Brain microvascular endothelial cell (primary cell): ENCODE measurements around the gene RYR3.

Experiments
- DNase-seq: peaks from one replicate; pipeline ENCODE4 v3.0.0-alpha.2; 2020
- H3K27ac ChIP-seq: fragments of 250-450 bp; sonication (Bioruptor Pico); 2 replicates; pipeline ENCODE4 v1.5.1; 2020; ENCODE audit warnings: mild to moderate bottlenecking, moderate library complexity
- H3K27me3 ChIP-seq: fragments of 250-450 bp; sonication (Bioruptor Pico); replicated peaks from 2 replicates; pipeline ENCODE4 v1.5.1; 2020; ENCODE audit warnings: mild to moderate bottlenecking
- H3K36me3 ChIP-seq: fragments of 250-450 bp; sonication (Bioruptor Pico); replicated peaks from 2 replicates; pipeline ENCODE4 v1.5.1; 2020; ENCODE audit warnings: mild to moderate bottlenecking
- H3K4me3 ChIP-seq: 2 replicates; pipeline ENCODE4 v1.5.1; 2011; ENCODE audit warnings: low read depth, mild to moderate bottlenecking, control low read depth, low read length, moderate library complexity
- CTCF ChIP-seq: IDR thresholded peaks from 2 replicates; pipeline ENCODE4 v1.5.1; 2011; ENCODE audit warnings: low read depth, mild to moderate bottlenecking, moderate library complexity, low read length, control low read depth, inconsistent platforms; ENCODE audit errors: missing control alignments
- in situ Hi-C: cut with HindIII; loops from 2 replicates; pipeline ENCODE4 v1.10.0; 2017; ENCODE audit warnings: low sequenced_read_pairs, low pct_ligation_motif_present

The RYR3 gene

GRCh38 chr15:33534642-33535041 lies 223.9 kb downstream of the RYR3 start:
- in situ Hi-C loops, result no loop called here
- DNase-seq, result no peak
- H3K27me3 ChIP-seq, result no peaks in the 10 kb centered on the region
- no peak overlapping the region for H3K27ac ChIP-seq
- H3K4me3 ChIP-seq, result no peak overlapping the region
- H3K36me3 ChIP-seq, result no peaks in the 10 kb centered on the region
- no peak for TF ChIP-seq CTCF

- TF ChIP-seq CTCF, result no peak
- no peaks in the 10 kb centered on the region for H3K36me3 ChIP-seq
- DNase-seq, result no peak
- no peak overlapping the region for H3K4me3 ChIP-seq
- H3K27ac ChIP-seq, result no peak overlapping the region
- no peaks in the 10 kb centered on the region for H3K27me3 ChIP-seq
- in situ Hi-C loops, result no loop called here
These were observed 224.4 kb downstream of the RYR3 start for GRCh38 chr15:33535135-33535534.

- Histone ChIP-seq H3K4me3 (no peak overlapping the region), H3K36me3 (no peaks in the 10 kb centered on the region), H3K27me3 (no peaks in the 10 kb centered on the region), H3K27ac (no peak overlapping the region)
- no peak for DNase-seq
- TF ChIP-seq CTCF, result no peak
- in situ Hi-C loops, result no loop called here
These were observed 229.2 kb downstream of the RYR3 start for GRCh38 chr15:33539825-33540573.

DNA sequence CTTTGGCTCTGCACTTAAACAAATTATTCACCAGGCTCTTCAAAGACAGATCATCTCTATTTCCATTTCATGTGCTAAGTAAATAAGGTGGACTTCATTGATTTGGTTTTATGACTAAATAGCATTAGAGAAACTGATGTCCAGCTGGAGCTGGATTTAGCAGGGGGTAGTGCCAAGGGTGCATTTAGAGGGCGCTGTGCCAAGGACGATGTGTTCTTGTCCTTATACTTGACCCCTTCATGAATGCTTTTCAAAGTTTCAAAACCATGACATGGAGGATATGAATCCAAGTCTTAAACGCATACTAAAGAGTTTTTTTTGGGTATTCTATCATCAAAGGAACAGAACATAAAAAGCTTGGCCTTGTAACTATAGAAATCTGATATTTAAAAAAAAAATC lies 233.2 kb downstream of the RYR3 start:
- Histone ChIP-seq H3K4me3 (no peak overlapping the region), H3K27ac (no peak overlapping the region), H3K36me3 (no peaks in the 10 kb centered on the region), H3K27me3 (no peaks in the 10 kb centered on the region)
- in situ Hi-C loops, result no loop called here
- DNase-seq, result no peak
- TF ChIP-seq CTCF, result no peak

- Histone ChIP-seq H3K36me3 (no peaks in the 10 kb centered on the region), H3K27ac (no peak overlapping the region), H3K27me3 (no peaks in the 10 kb centered on the region), H3K4me3 (no peak overlapping the region)
- no peak for DNase-seq
- TF ChIP-seq CTCF, result no peak
- in situ Hi-C loops, result no loop called here
These were observed 235.1 kb downstream of the RYR3 start for GRCh38 chr15:33545866-33546265.

DNA sequence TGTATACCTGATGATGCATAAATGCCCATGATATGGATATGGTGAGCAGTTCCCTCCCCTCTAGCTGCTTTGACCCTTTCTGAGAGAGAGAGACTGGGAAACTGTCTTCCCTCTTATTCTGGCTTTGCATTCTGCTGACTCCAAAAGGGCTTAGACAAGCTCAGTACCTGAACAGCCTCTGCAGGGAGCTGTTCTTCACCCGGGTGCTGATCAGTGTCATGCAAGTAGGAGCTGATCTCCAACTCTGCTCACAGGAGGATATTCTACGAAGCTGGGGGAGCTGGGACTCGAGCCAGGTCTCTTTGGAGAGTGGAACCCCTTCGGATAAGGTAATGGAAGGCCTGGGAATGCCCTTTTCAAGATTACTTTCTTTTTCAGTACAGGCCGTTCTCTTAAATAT lies 237.1 kb downstream of the RYR3 start:
- in situ Hi-C loops, result no loop called here
- H3K4me3 ChIP-seq, result no peak overlapping the region
- no peak overlapping the region for H3K27ac ChIP-seq
- no peaks in the 10 kb centered on the region for H3K36me3 ChIP-seq
- no peak for TF ChIP-seq CTCF
- DNase-seq, result peak; percentile 48
- no peaks in the 10 kb centered on the region for H3K27me3 ChIP-seq
